Neutrophil (primary cell): ENCODE results near the gene CTRL.

Source experiments
- H3K27ac ChIP-seq: fragments of 200-600 bp; sonication (generic); 2 replicates; pipeline ENCODE4 v1.5.1; 2016; ENCODE audit warnings: mild to moderate bottlenecking, moderate library complexity
- H3K27me3 ChIP-seq: fragments of 200-600 bp; sonication (generic); 2 replicates; pipeline ENCODE4 v1.6.0; 2016; ENCODE audit warnings: mild to moderate bottlenecking
- H3K36me3 ChIP-seq: fragments of 200-600 bp; sonication (generic); 2 replicates; pipeline ENCODE4 v1.5.1; 2017
- H3K4me1 ChIP-seq, 2 experiments: fragments of 200-600 bp in 1 of 2; sonication (generic) in 1 of 2; 1 replicate in 1 of 2; 2 replicates in 1 of 2; pipeline versions ENCODE4 v1.5.1 to v1.6.1; 2013 to 2016; ENCODE audit warnings: low read depth in 1 of 2, low read length in 1 of 2, mild to moderate bottlenecking in 1 of 2, moderate library complexity in 1 of 2; ENCODE audit not compliant: control insufficient read depth in 1 of 2, insufficient read depth in 1 of 2
- H3K4me3 ChIP-seq, 2 experiments: fragments of 200-600 bp in 1 of 2; sonication (generic) in 1 of 2; 1 replicate in 1 of 2; 2 replicates in 1 of 2; pipeline ENCODE4 v1.5.1; 2013 to 2016; ENCODE audit warnings: low read depth in 1 of 2, low read length in 1 of 2, mild to moderate bottlenecking in 1 of 2, moderate library complexity in 1 of 2
- H3K9me3 ChIP-seq: fragments of 200-600 bp; sonication (generic); 2 replicates; pipeline ENCODE4 v1.5.1; 2016
- TF ChIP-seq, protein P1 (sequence below): fragments of 200-600 bp; sonication (generic); IDR thresholded peaks from 2 replicates; pipeline ENCODE4 v1.5.1; 2016; ENCODE audit warnings: antibody characterized with exemption

The CTRL gene

GRCh38 chr16:67967958-67968399, 36.3 kb upstream of the CTRL start:
- Histone ChIP-seq H3K9me3 (no peaks in the 10 kb centered on the region), H3K4me1 (peaks cover 20% of the 10 kb centered on the region in 2 experiments), H3K27me3 (peaks cover 37% of the 10 kb centered on the region), H3K27ac (peak overlapping the region; percentile 60), H3K4me3 (peak overlapping the region; percentile 74 to 92), H3K36me3 (no peaks in the 10 kb centered on the region)
- TF ChIP-seq, protein P1, sequence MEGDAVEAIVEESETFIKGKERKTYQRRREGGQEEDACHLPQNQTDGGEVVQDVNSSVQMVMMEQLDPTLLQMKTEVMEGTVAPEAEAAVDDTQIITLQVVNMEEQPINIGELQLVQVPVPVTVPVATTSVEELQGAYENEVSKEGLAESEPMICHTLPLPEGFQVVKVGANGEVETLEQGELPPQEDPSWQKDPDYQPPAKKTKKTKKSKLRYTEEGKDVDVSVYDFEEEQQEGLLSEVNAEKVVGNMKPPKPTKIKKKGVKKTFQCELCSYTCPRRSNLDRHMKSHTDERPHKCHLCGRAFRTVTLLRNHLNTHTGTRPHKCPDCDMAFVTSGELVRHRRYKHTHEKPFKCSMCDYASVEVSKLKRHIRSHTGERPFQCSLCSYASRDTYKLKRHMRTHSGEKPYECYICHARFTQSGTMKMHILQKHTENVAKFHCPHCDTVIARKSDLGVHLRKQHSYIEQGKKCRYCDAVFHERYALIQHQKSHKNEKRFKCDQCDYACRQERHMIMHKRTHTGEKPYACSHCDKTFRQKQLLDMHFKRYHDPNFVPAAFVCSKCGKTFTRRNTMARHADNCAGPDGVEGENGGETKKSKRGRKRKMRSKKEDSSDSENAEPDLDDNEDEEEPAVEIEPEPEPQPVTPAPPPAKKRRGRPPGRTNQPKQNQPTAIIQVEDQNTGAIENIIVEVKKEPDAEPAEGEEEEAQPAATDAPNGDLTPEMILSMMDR, result no peak

DNA sequence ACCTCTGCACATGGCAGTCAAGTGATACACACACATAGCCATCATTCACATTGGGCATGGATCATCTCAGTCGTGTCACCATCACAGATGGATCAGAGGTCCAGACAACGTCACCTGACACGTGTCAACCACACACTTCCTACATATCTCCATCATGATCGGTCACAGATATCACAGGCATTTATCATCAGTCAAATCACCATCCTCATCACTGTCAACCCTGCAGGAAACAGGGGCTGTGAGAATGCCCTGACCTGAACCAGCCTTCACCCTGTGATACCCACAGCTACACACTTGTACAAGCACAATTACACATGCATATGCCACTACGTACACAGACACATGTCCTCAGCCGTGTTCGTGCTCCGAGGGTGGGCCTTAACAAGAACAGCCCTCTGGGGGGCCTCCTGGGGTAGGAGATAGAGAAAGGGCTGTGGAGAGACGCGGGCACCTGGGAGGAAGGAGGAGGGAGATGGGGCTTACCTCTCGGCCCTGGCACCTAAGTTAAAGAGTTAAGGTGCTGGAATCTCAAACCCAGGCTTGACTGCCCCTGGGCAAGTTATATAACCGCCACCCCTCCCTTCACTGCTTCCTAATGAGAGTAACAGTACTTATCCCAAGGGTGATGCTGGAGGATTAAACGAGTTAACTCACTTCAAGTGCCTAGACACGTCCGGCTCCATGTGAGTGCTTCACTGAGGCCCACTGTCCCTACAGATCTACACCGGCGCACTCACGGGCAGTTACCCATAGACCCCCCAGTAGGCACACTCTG, 35.7 kb upstream of the CTRL start:
- no peaks in the 10 kb centered on the region for H3K9me3 ChIP-seq
- H3K27ac ChIP-seq, result peak overlapping the region; percentile 60
- H3K36me3 ChIP-seq, result no peaks in the 10 kb centered on the region
- peaks cover 20% of the 10 kb centered on the region in 2 experiments for H3K4me1 ChIP-seq
- H3K27me3 ChIP-seq, result peaks cover 37% of the 10 kb centered on the region
- TF ChIP-seq, protein P1, result no peak
- H3K4me3 ChIP-seq, result peak overlapping the region; percentile 74 to 92

GRCh38 chr16:67966549-67967182, 35.0 kb upstream of the CTRL start:
- TF ChIP-seq, protein P1, result no peak
- Histone ChIP-seq H3K27ac (no peak overlapping the region), H3K4me3 (no peak overlapping the region), H3K27me3 (peaks cover 37% of the 10 kb centered on the region), H3K36me3 (peaks cover 1% of the 10 kb centered on the region), H3K4me1 (peaks cover 20% of the 10 kb centered on the region in 2 experiments), H3K9me3 (no peaks in the 10 kb centered on the region)

DNA sequence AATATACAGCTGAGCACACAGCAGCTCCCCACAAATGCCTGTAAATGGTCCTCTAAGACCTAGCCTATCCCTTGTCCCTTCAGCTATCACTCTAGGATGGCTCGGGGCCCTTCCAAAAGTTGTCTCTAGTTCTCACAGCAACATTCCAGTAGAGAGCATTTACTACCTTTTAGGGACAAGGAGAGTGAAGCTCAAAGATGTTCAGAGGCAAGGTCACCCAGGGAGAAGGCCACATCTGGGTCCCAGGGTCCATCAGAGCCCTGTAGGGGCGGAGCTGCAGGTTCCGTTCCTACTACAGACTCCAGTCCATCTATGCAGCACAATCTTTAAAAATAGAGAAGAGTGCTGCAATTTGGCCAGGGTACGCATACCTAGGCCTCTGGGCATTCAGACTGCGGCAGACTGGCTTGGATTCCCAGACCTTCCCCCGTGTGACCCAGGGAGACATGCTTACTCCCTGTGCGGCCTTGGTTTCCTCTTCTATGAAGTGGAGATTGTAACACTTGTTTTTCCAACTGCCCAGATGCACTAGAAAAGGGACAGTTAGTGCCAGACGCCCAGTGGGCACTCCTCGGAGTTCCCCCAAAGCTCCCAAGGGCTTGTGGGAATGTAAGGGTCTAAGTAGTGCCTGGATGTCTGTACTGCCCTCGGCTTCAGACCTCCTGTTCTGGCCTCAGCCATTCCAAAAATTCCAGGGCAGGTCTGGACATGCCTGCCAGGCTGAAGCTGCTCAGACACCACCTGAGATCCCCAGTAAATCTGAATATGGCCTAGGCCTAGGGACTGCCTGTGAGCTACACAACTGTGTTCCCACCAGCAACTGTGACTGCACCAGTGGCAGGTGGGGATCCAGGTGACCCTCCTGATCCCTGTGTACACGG, 34.2 kb upstream of the CTRL start:
- peaks cover 37% of the 10 kb centered on the region for H3K27me3 ChIP-seq
- H3K4me1 ChIP-seq, result peaks cover 20% of the 10 kb centered on the region in 2 experiments
- no peaks in the 10 kb centered on the region for H3K9me3 ChIP-seq
- no peak overlapping the region for H3K4me3 ChIP-seq
- TF ChIP-seq, protein P1, result no peak
- peaks cover 6% of the 10 kb centered on the region for H3K36me3 ChIP-seq
- no peak overlapping the region for H3K27ac ChIP-seq

GRCh38 chr16:67964477-67965131, 32.9 kb upstream of the CTRL start:
- TF ChIP-seq, protein P1, result no peak
- H3K4me3 ChIP-seq, result no peak overlapping the region
- H3K36me3 ChIP-seq, result peaks cover 6% of the 10 kb centered on the region

More at GRCh38 chr16:67964477-67965131, 32.9 kb upstream of the CTRL start:
- H3K27me3 ChIP-seq, result peaks cover 26% of the 10 kb centered on the region
- H3K9me3 ChIP-seq, result no peaks in the 10 kb centered on the region
- H3K4me1 ChIP-seq, result peaks cover 20% of the 10 kb centered on the region in 2 experiments
- no peak overlapping the region for H3K27ac ChIP-seq
